GM20000 (cell line): ENCODE results near the gene GRAMD4.

Experiments used
- DNase-seq: peaks from one replicate; pipeline ENCODE4 v3.0.0; 2012; ENCODE audit warnings: low spot score
- TF ChIP-seq, protein P1 (sequence below): IDR thresholded peaks from 2 replicates; pipeline ENCODE4 v1.5.1; 2012; ENCODE audit warnings: mild to moderate bottlenecking, control low read depth; ENCODE audit errors: extremely low read depth, missing control alignments

Gene GRAMD4

DNA sequence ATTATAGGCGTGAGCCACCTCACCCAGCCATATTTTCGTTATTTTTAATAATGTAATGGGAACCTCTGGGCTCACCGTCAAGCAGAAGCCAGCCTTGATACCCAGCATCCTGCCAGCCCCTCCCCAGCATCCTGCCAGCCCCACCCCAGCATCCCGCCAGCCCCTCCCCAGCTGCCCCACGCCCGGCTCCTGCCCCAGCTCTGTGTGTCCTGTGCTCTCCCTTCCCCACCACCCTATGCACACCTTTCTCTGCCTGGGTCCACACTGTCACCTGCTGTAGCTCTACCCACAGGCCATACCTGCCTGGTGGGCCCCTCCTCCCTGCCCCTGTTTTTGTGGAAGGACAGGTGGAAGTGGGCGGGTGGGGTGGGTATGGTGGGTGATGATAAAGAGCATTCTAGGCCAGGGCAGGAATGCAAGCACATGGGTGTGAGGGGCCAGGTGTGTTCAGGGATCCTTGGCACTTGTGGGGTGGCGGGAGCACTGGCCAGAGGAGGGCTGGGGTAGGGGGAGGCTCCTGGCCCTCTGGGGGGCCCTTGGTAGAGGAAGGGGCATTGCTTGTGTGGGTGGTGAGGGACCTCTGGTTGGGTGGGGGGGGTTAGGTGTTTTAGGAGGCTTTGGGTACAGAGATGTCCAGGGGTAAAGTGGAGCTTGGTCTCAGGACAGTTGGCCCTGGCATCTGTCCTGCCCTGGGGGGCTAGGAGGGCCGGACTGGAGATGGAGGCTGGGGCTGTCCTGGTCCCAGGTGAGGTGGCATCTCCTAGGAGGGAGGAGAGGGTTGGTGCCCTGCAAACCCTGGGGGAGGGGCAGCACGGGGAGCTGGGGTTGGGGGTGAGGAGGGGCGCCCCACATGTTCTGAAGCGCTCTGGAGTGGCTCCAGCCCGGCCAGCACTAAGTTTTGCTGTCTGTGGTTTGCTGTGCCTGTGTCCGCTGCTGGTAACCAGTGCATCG is 25.9 kb upstream of the GRAMD4 start:
- TF ChIP-seq, protein P1, sequence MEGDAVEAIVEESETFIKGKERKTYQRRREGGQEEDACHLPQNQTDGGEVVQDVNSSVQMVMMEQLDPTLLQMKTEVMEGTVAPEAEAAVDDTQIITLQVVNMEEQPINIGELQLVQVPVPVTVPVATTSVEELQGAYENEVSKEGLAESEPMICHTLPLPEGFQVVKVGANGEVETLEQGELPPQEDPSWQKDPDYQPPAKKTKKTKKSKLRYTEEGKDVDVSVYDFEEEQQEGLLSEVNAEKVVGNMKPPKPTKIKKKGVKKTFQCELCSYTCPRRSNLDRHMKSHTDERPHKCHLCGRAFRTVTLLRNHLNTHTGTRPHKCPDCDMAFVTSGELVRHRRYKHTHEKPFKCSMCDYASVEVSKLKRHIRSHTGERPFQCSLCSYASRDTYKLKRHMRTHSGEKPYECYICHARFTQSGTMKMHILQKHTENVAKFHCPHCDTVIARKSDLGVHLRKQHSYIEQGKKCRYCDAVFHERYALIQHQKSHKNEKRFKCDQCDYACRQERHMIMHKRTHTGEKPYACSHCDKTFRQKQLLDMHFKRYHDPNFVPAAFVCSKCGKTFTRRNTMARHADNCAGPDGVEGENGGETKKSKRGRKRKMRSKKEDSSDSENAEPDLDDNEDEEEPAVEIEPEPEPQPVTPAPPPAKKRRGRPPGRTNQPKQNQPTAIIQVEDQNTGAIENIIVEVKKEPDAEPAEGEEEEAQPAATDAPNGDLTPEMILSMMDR = no peak
- DNase-seq = no peak

DNA sequence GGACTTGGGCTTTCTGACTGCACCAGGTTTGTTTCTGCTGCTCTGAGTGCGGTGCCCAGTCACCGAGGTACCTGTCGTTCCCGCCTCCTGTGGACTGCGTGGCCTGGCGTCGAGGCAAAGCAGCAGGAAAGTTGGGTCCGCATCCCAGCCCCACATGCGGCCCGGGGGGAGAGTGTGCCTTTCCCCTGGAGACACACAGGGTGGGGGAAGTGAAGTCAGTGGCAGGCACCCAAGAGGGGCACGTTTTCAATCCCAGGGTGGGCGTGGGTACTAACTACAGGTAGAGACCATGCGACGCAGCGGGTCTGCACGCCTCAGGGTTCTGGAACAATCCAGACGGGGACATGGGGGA is 25.3 kb upstream of the GRAMD4 start:
- no peak for DNase-seq
- TF ChIP-seq, protein P1 = no peak

DNA sequence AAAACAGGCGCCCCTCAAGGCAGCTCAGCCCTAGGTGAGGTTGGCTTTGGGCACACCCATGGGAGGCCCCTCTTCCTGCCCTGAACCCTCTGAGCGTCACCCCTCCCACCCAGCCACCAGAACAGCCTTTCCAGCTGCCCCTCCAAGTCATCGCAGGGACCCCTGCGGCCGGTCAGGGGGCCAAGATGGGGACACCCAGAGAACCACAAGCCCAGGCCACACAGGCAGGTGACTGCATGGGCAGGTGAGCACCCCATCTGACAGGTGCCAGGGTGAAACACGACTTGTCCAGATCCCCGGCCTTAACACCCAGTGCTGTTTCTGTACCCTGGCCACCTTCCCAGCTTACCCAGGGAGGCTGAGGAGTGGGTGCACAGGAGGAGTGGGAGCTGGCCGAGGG is 24.6 kb upstream of the GRAMD4 start:
- DNase-seq = no peak
- TF ChIP-seq, protein P1 = no peak

DNA sequence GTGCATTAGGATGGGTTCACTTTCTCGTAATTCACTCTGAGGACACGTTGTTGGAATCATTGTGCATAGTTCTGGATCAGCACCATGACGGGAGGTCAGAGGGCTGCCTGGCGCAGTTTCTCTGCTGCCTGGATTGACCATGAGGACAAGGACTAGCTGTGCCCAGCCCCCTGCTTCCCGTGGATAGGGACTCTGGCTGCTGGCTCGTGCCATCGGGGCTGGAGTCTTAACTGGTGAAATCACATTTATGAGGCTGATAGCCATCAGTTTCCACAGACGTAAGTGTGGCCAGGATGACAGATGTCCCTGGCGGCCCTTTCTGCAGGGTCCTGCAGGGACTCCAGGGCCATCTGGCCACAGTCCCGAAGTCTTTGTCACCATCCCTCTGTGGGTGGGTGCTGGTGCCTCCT is 24.1 kb upstream of the GRAMD4 start:
- TF ChIP-seq, protein P1 = no peak
- no peak for DNase-seq

DNA sequence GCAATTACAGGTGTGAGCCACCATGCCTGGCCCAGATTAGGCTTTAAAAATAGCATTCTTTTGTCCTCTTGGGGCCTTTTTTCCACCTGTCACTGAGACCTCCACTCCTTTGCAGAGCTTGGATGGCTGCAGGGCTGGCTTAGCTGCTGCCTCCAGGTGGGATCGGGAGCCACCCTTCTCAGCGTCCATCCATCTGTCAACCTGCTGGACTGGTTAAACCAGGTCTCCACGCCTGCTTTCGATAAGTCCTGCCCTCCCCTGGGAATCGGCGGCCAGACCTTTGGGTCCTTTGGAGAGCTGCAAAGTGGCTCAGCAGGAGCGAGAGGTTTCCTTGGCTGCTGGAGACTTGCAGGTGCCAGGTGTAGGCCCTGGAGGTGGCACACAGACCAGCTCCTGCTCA is 23.4 kb upstream of the GRAMD4 start:
- TF ChIP-seq, protein P1 = no peak

DNA sequence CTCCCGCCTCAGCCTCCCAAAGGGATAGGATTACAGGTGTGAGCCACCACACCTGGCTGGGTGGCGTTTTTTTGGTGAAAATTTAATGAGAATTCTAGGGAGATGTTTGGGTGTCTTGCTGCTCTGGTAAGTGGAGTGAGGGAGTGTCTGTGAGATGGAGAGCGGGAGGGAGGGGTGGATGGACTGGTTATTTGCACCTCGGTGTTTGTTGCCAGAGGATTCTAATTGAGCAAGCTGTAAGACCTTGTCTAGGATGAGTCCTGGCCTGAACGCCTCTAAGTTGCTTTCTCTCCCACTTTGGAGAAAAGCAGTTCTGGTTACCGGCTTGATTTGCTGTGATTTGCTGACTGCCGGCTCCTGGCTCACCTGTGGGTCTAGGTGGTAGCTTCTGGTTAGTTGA is 22.0 kb upstream of the GRAMD4 start:
- TF ChIP-seq, protein P1 = no peak

More for the DNA sequence above, 23.4 kb upstream of the GRAMD4 start:
- no peak for DNase-seq

DNA sequence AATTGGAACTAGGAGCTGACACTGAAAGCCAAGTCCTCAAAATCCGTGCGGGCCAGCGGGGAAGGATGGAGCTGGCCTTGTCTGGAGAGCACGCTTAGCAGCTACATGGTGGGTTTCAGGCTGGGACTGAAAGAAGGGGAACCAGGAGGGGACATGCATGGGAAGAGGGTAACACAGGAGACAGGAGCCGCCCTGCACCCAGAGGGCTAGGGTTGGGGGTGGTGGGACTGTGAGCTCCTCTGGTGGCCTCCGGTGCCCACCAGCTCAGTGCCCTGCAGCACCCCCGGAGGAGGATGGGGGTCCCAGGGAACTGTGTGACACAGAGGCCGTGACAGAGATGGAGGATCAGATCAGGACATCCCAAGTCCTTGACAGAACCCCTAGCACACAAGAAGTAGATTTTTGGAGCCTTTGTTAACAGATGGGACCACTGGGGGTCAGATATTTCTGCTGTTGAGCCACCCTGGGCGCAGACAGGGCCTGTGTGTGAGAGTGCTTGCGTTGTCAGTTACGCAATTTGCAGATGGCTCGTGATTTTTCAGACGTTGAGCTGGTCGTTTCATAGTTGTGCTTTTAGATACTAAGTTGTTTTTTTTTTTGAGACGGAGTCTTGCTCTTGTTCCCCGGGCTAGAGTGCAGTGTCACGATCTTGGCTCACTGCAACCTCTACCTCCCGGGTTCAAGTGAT is 21.3 kb upstream of the GRAMD4 start:
- TF ChIP-seq, protein P1 = no peak
- DNase-seq = no peak

More for the DNA sequence above, 22.0 kb upstream of the GRAMD4 start:
- no peak for DNase-seq
